GM10266 (cell line): Measurements from ENCODE around the gene ERI2.
"Not testable (repeated sequence)": the region's sequence is repeated elsewhere in the genome, so short reads cannot be mapped to it uniquely, and the experiment has no call there.

Experiments used
- DNase-seq: peaks from one replicate; pipeline ENCODE4 v3.0.0; 2012; ENCODE audit errors: extremely low spot score
- TF ChIP-seq, protein P1 (sequence below): IDR thresholded peaks from 2 replicates; pipeline ENCODE4 v1.5.1; 2012; ENCODE audit warnings: mild to moderate bottlenecking, low read depth; ENCODE audit not compliant: control insufficient read depth, insufficient read depth; ENCODE audit errors: missing control alignments

Gene ERI2

DNA sequence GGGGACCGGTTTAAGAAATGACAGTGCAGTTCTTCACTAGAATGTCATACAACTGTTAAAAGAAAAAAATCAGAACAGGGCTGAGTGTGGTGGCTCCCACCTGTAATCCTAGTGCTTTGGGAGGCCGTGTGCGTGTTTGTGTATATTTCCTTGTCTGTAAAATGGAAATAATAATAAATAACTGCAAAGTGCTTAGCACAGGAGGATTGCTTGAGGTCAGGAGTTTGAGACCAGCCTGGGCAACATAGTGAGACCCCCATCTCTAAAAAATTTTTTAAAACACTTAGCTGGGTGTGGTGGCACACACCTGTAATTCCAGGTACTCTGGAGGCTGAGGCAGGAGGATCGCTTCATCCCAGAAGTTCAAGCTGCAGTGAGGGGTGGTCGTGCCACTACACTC is 40.0 kb downstream of the ERI2 start:
- TF ChIP-seq, protein P1, sequence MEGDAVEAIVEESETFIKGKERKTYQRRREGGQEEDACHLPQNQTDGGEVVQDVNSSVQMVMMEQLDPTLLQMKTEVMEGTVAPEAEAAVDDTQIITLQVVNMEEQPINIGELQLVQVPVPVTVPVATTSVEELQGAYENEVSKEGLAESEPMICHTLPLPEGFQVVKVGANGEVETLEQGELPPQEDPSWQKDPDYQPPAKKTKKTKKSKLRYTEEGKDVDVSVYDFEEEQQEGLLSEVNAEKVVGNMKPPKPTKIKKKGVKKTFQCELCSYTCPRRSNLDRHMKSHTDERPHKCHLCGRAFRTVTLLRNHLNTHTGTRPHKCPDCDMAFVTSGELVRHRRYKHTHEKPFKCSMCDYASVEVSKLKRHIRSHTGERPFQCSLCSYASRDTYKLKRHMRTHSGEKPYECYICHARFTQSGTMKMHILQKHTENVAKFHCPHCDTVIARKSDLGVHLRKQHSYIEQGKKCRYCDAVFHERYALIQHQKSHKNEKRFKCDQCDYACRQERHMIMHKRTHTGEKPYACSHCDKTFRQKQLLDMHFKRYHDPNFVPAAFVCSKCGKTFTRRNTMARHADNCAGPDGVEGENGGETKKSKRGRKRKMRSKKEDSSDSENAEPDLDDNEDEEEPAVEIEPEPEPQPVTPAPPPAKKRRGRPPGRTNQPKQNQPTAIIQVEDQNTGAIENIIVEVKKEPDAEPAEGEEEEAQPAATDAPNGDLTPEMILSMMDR = no peak
- DNase-seq = no peak

DNA sequence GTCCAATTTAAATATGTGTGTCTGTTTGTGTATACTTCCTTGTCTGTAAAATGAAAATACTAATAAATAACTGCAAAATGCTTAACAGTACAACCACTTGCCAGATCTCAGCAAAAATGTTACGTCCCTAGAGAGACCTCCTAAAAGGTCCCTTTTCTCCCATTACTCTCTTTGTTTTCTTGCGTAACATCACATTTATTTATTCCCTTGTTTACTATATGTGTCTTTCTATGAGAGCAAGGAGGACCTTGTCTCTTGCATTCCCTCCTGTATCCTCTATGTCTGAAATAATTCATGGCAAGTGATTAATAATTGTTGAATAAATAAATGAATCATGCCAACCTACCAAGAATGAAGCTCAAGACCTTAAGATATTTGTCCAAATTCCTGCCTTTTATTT is 40.5 kb downstream of the ERI2 start:
- no peak for DNase-seq
- TF ChIP-seq, protein P1 = no peak

DNA sequence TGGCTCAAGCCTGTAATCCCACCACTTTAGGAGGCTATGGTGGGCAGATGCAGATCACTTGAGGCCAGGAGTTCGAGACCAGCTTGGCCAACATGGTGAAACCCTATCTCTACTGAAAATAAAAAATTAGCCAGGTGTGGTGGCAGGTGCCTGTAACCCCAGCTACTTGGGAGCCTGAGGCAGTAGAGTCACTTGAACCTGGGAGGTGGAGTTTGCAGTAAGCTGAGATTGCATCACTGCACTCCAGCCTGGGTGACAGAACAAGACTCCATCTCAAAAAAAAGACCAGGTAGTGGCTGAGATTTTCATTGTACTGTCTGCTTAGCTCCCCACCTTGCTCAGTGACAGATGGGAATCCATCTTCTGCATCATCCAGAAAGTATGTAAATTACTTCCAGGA is 41.8 kb downstream of the ERI2 start:
- DNase-seq = not testable (repeated sequence)

DNA sequence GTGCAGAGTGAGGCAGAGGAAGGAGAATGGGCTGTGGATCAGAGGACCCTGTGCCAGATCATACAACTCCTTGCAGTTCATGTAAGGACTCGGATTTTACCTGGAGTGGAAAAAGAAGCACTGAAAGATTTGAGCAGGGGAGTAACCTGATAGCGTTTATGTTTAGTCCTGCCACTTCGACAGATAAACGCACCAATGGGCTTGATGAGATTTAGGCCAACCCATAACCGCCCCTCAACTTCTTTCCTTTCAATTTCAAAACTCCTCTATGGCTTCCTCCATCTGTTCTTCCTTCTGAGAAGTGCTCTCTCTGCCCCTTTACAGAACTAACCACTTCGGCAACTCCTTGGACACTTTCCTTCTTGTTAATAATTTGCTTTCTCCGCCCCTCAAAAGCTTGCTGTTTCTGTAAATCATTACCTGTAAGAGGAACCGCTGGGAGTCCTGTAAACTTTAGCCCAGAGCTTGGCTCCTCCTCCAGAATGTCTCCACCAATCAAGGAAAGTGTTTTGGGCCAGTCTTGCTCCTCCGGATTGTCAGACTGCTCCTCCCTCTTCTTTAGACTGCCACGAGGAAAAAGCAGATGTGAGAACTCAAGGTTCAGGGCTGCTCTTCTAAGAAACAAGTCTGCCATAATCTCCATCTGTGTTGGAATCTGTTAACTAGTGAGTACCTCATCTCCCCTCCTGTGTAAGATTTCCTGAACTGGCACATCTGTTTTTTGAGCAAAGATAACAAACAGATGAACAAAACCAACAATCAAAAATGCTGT is 42.6 kb downstream of the ERI2 start, which contains the start of gene ACSM3:
TSS of gene ACSM3 (plus strand) at position 554 of the 772 bp plus-strand sequence. CDS start 6,021 bp downstream, outside the sequence.
- TF ChIP-seq, protein P1 = no peak
- peak; percentile 82 for DNase-seq

DNA sequence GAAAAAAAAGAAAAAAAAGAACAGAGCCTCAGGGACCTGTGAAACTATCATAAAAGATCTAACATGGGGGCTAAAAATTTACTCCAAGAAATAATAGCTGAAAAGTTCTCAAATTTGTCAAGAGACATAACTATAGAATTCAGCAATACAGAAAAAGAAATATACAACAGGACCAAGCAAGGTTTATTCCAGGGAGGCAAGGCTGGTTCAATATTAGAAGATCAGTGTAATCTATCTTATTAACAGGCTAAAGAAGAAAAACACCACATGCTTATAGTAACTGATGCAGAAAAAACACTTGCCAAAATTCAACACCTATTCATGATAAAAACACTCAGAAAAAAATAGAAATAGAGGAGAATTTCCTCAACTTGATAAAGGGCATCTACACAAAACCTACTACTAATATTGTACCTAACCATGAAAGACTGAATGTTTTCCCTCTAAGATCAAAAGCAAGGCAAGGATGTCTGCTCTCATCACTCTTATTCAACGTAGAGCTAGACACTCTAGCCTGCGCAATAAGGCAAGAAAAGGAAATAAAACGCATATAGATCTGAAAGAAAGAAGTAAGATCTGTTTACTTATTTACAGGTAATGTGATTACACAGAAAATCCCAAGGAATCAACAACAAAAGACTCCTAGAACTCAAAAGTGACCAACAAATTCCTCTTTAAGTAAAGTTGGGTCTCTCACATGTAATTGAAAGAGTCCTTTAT is 43.7 kb downstream of the ERI2 start:
- no peak for DNase-seq

DNA sequence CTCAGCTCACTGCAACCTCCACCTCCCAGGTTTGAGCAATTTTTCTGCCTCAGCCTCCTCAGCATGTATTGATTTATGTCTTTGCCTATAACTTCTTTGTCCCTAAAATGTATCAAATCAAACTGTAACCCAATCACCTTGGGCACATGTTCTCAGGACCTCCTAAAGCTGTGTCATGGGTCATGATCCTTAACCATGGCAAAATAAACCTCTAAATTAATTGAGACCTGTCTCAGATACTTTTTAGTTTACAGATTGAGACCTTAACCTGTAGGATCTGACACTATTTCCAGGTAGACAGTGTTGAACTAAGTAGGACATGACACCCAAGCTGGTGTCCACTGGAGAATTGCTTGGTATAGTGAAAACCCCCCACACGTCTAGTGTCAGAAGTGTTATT is 45.1 kb downstream of the ERI2 start:
- TF ChIP-seq, protein P1 = no peak
- no peak for DNase-seq

More for the DNA sequence above, 43.7 kb downstream of the ERI2 start:
- TF ChIP-seq, protein P1 = no peak

DNA sequence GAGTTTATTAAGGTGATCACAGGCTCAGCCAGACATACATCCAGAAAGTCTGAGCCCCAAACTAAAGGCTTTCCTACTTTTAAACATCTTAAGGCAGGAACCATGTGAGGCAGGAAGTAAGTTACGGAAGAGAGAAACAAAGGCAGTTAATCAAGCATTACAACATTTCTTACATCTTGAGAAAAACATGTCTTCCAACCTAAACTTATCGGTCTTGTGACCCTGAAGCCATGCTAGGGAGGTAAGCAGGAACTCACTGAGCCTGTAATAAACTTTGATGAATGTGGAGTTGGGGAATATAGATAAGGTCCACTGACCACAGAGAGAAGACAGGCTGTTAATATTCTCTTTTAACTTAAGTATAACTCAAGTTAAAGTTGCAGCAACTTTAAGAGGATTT is 45.9 kb downstream of the ERI2 start:
- DNase-seq = no peak
- TF ChIP-seq, protein P1 = no peak

DNA sequence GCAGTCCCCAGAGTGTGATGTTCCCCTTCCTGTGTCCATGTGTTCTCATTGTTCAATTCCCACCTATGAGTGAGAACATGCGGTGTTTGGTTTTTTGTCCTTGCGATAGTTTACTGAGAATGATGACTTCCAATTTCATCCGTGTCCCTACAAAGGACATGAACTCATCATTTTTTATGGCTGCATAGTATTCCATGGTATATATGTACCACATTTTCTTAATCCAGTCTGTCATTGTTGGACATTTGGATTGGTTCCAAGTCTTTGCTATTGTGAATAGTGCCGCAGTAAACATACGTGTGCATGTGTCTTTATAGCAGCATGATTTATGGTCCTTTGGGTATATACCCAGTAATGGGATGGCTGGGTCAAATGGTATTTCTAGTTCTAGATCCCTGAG is 50.5 kb downstream of the ERI2 start:
- not testable (repeated sequence) for DNase-seq
